ENCODE data around the gene CHN2.

Gene CHN2

GRCh38 chr7:29291723-29292618 lies 97.4 kb downstream of the CHN2 start:
- TF ChIP-seq TAF1 (IDR thresholded peaks at IDR 0.05; ENCODE audit: borderline replicate concordance, low read depth, low read length) (no peak), POLR2AphosphoS5 (IDR thresholded peaks at IDR 0.05; ENCODE audit: low read depth, low read length) (no peak), POLR2A (IDR thresholded peaks at IDR 0.05; ENCODE audit: low read depth, low read length) (no peak)
- no peak for DNase-seq (ENCODE audit: insufficient read length)
- no peak for FAIRE-seq

DNA sequence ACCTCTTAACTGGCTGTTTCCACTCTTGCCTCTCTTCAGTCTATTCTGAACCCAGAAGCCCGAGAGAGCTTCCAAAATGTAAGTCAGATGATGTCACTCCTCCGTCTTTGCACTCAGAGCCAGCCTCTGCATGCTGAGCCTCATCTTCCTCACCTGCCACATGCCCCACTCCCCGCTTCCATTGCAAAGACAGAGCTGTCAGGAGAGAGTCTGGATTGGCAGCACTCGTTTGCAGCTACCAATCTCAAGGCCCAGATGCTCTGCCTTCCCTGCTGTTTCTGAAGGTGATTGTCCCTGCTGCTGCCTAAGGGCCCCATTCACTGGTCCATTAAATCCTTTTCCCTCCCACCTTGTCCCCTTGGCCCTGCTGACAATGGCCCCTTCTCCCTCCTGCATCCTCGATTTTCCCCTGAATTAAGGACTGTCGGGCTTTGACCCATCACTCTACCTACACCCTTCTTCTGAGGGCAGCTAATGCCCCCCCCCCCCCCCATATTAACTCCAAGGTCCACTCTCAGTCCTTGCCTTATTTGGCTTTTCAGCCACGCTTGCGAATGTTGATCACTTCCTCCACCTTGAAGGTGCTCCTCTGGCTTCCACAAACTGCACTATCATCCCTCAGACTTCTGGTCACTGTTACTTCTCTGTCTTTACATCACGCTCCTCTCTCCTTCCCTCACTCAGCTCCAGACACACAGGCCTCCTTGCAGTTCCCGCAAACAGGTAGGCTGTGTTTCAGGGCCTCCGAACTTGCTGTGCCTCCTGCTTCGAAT lies 98.5 kb downstream of the CHN2 start:
- FAIRE-seq (no peak), DNase-seq (ENCODE audit: insufficient read length) (no peak)
- no peak for TF ChIP-seq TAF1 (IDR thresholded peaks at IDR 0.05; ENCODE audit: borderline replicate concordance, low read depth, low read length)

DNA sequence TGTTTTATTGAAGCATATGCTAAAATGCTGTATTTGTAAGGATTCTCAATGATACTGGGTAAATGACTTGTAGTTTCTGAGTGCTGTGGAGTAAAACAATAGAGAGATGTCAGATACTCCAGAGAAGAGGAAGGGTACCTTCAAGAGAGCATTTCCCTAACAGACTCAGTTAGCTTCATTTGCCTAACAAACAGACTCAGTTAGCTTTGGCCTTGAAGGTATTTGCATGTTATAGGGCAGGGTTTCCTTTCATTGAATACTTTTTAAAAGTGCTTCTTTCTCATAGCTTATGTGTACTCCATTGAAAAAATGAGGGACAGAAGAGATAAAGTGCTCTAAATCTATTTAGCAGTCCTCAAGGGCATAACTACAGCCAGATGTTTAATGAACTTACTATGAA lies 101.8 kb downstream of the CHN2 start:
- TF ChIP-seq POLR2AphosphoS5 (IDR thresholded peaks at IDR 0.05; ENCODE audit: low read depth, low read length) (no peak), POLR2A (IDR thresholded peaks at IDR 0.05; ENCODE audit: low read depth, low read length) (no peak), TAF1 (IDR thresholded peaks at IDR 0.05; ENCODE audit: borderline replicate concordance, low read depth, low read length) (no peak)
- no peak for FAIRE-seq
- no peak for DNase-seq (ENCODE audit: insufficient read length)

- no peak for DNase-seq (ENCODE audit: insufficient read length)
- no peak for FAIRE-seq
- TF ChIP-seq POLR2AphosphoS5 (IDR thresholded peaks at IDR 0.05; ENCODE audit: low read depth, low read length) (no peak), TAF1 (IDR thresholded peaks at IDR 0.05; ENCODE audit: borderline replicate concordance, low read depth, low read length) (no peak), POLR2A (IDR thresholded peaks at IDR 0.05; ENCODE audit: low read depth, low read length) (no peak)
Measured at GRCh38 chr7:29297194-29297890, 102.8 kb downstream of the CHN2 start.

GRCh38 chr7:29299086-29299485 lies 104.5 kb downstream of the CHN2 start:
- no peak for TF ChIP-seq POLR2AphosphoS5 (IDR thresholded peaks at IDR 0.05; ENCODE audit: low read depth, low read length)
- no peak for FAIRE-seq

DNA sequence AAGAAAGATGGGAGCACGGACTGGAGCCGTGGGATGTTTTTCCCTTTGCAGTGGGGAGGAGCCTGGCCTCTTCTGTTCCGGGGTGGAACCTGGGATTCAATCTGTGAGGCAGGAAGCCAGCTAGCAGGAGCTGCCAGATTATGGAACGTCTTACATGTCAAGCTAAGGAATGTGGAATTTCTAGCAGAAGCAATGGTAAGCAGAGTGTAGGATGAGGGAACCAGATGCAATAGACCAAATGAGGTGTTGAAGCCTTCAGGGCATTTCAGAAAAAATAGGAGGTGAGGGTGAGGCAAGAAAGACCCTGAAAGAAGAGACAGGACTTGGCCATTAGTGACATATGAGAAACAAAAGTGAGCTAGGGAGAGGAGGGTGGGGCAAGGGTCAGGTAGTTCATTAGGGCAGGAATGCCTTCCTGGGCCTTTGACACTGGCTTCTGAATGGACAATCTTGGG lies 105.5 kb downstream of the CHN2 start:
- TF ChIP-seq TAF1 (IDR thresholded peaks at IDR 0.05; ENCODE audit: borderline replicate concordance, low read depth, low read length) (no peak), POLR2AphosphoS5 (IDR thresholded peaks at IDR 0.05; ENCODE audit: low read depth, low read length) (no peak), POLR2A (IDR thresholded peaks at IDR 0.05; ENCODE audit: low read depth, low read length) (no peak)
- no peak for FAIRE-seq
- no peak for DNase-seq (ENCODE audit: insufficient read length)

More at GRCh38 chr7:29299086-29299485, 104.5 kb downstream of the CHN2 start:
- no peak for DNase-seq (ENCODE audit: insufficient read length)

DNA sequence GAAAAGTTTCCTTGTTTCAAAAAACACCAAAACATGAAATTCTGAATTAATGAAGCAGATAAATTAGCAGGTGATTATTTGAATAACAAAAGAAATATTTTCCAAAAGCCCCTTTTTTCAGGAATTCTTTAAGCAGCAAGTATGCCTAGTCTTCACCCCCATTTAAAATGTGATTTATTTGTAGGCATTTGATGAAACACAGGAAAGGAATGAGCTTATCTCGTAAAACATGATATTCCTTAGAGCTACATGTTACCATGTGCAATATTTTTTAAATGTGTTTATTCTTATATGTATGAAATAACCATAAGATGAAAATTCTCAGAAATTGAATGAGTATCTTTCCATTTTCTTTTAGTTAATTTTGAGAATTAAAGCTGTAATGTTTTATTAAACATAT lies 106.1 kb downstream of the CHN2 start:
- TF ChIP-seq POLR2AphosphoS5 (IDR thresholded peaks at IDR 0.05; ENCODE audit: low read depth, low read length) (no peak), TAF1 (IDR thresholded peaks at IDR 0.05; ENCODE audit: borderline replicate concordance, low read depth, low read length) (no peak), POLR2A (IDR thresholded peaks at IDR 0.05; ENCODE audit: low read depth, low read length) (no peak)
- FAIRE-seq (no peak), DNase-seq (ENCODE audit: insufficient read length) (no peak)

DNA sequence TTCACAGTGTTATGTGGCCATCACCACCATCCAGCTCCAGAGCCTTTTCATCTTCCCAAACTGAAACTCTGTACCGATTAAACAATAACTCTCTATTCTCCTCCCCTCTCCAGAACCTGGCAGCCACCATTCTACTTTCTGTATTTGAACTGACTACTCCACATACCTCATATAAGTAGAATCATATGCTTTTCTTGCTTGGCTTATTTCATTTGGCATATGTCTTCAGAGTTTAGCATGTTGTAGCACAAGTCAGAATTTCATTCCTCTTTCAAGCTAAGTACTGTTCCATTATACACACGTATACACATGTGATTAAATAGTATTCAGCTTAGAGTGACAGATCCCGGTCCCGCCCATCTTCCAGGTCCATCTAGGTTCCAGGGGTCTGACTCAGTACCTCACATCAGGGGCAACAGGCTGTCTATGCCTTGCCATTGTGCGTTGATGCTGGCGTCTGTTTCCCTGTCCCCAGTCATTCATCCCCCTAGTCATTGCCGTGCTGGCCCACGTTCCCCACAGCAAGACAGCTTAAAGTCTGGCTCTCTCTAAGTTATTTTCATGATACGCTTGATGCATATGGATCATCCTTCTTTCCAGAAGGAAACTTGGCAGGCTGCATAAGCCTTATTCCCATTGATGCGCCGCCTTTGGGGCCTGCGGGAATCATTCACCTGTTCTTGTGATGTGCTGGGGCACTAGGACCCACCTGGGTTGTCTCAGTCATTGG lies 108.3 kb downstream of the CHN2 start:
- TF ChIP-seq POLR2A (IDR thresholded peaks at IDR 0.05; ENCODE audit: low read depth, low read length) (no peak), TAF1 (IDR thresholded peaks at IDR 0.05; ENCODE audit: borderline replicate concordance, low read depth, low read length) (no peak), POLR2AphosphoS5 (IDR thresholded peaks at IDR 0.05; ENCODE audit: low read depth, low read length) (no peak)
- FAIRE-seq (no peak), DNase-seq (ENCODE audit: insufficient read length) (no peak)

GRCh38 chr7:29304756-29305155 lies 110.2 kb downstream of the CHN2 start:
- no peak for FAIRE-seq
- DNase-seq (ENCODE audit: insufficient read length), result no peak
- TF ChIP-seq POLR2AphosphoS5 (IDR thresholded peaks at IDR 0.05; ENCODE audit: low read depth, low read length) (no peak), POLR2A (IDR thresholded peaks at IDR 0.05; ENCODE audit: low read depth, low read length) (no peak), TAF1 (IDR thresholded peaks at IDR 0.05; ENCODE audit: borderline replicate concordance, low read depth, low read length) (no peak)

GRCh38 chr7:29306319-29306991 lies 111.9 kb downstream of the CHN2 start:
- no peak for DNase-seq (ENCODE audit: insufficient read length)
- TF ChIP-seq POLR2AphosphoS5 (IDR thresholded peaks at IDR 0.05; ENCODE audit: low read depth, low read length), result no peak
- no peak for TF ChIP-seq TAF1 (IDR thresholded peaks at IDR 0.05; ENCODE audit: borderline replicate concordance, low read depth, low read length)
- no peak for FAIRE-seq

Measured in GM12892 (cell line).